Right lobe of liver (tissue), 4 donors: ENCODE measurements around the gene C19orf44.

Source experiments
- CTCF ChIP-seq, 4 donors: fragments of 200-600 bp in 3 of 4; fragments of 450-650 bp in 1 of 4; IDR thresholded peaks; one replicate each; pipeline versions ENCODE4 v1.5.1 to v1.8.0; 2016 to 2022; ENCODE audit warnings: antibody characterized with exemption in 4 of 4, mild to moderate bottlenecking in 2 of 4
- POLR2A ChIP-seq: fragments of 450-650 bp; IDR thresholded peaks from one replicate; pipeline ENCODE4 v1.6.1; 2017; ENCODE audit warnings: antibody characterized with exemption, mild to moderate bottlenecking
- donor health status: DM: no; HTN: no; CAD: no.
- donor health status: DM: no; HTN: no; CAD: no.
- donor health status: DM: no; HTN: yes; CAD: no.

GRCh38 chr19:16462757-16463250 lies 33.4 kb upstream of the C19orf44 start:
- TF ChIP-seq CTCF (IDR thresholded peaks at IDR 0.05) (no peak), POLR2A (no peak)
